Upper lobe of right lung (tissue), 1 donor: Measurements from ENCODE around the gene UIMC1. TPM values are rescaled to one million over a fixed set of nuclear protein-coding genes. Genes with fewer than 3 reads are reported as not detected.
"Not testable (repeated sequence)": the region's sequence is repeated elsewhere in the genome, so short reads cannot be mapped to it uniquely, and the experiment has no call there.

Experiments used
- ATAC-seq: fragments of 200-7000 bp; cut with Tn5 transposase; one replicate; pipeline ENCODE4 v1.9.1; 2020; ENCODE audit warnings: mild to moderate bottlenecking, moderate library complexity
- DNase-seq: peaks from one replicate; pipeline ENCODE4 v3.0.0-alpha.2; 2020
- H3K27ac ChIP-seq: fragments of 200-600 bp; one replicate; pipeline ENCODE4 v1.8.0; 2022
- H3K27me3 ChIP-seq: fragments of 200-600 bp; one replicate; pipeline ENCODE4 v1.8.0; 2022; ENCODE audit warnings: mild to moderate bottlenecking
- H3K36me3 ChIP-seq: fragments of 200-600 bp; one replicate; pipeline ENCODE4 v1.8.0; 2022
- H3K4me1 ChIP-seq: fragments of 200-600 bp; one replicate; pipeline ENCODE4 v1.8.0; 2022
- H3K4me3 ChIP-seq: fragments of 200-600 bp; one replicate; pipeline ENCODE4 v1.8.0; 2022; ENCODE audit warnings: mild to moderate bottlenecking
- H3K9me3 ChIP-seq: fragments of 200-600 bp; one replicate; pipeline ENCODE4 v1.8.0; 2022
- intact Hi-C: fragments of 100-400 bp; cut with DNase I; formaldehyde crosslinking; loops from one replicate; pipeline ENCODE4 v1.11.0; 2022
- total RNA-seq: library from RNA; stranded (reverse); fragmentation: NEBNext Ultra II Directional; extraction: Animal tissue kit (Norgen Biotek cat#: 25700); gene quantifications from one replicate; pipeline ENCODE4 v1.2.1, GENCODE V29; 2021
- TF ChIP-seq, protein P1 (sequence below): fragments of 200-600 bp; IDR thresholded peaks from one replicate; pipeline ENCODE4 v1.8.0; 2022; ENCODE audit warnings: antibody characterized with exemption
- donor health status: DM: no; HTN: yes; CAD: no; lungs with severe emphysema.

Gene UIMC1
- total RNA-seq, 1 donor from 2014 or later = 35.4 TPM

GRCh38 chr5:176873541-176874172, 132.9 kb downstream of the UIMC1 start:
- Histone ChIP-seq H3K9me3 (no peaks in the 10 kb centered on the region), H3K4me3 (no peak overlapping the region), H3K4me1 (no peaks in the 10 kb centered on the region), H3K27ac (no peak overlapping the region), H3K36me3 (no peaks in the 10 kb centered on the region), H3K27me3 (peaks cover 19% of the 10 kb centered on the region)
- TF ChIP-seq, protein P1, sequence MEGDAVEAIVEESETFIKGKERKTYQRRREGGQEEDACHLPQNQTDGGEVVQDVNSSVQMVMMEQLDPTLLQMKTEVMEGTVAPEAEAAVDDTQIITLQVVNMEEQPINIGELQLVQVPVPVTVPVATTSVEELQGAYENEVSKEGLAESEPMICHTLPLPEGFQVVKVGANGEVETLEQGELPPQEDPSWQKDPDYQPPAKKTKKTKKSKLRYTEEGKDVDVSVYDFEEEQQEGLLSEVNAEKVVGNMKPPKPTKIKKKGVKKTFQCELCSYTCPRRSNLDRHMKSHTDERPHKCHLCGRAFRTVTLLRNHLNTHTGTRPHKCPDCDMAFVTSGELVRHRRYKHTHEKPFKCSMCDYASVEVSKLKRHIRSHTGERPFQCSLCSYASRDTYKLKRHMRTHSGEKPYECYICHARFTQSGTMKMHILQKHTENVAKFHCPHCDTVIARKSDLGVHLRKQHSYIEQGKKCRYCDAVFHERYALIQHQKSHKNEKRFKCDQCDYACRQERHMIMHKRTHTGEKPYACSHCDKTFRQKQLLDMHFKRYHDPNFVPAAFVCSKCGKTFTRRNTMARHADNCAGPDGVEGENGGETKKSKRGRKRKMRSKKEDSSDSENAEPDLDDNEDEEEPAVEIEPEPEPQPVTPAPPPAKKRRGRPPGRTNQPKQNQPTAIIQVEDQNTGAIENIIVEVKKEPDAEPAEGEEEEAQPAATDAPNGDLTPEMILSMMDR = no peak
- DNase-seq = no peak
- ATAC-seq = no peak
- intact Hi-C loops = no loop called here

GRCh38 chr5:176873011-176873410, 133.6 kb downstream of the UIMC1 start:
- H3K9me3 ChIP-seq, ATAC-seq, H3K4me1 ChIP-seq, intact Hi-C loops, H3K4me3 ChIP-seq, H3K36me3 ChIP-seq, H3K27ac ChIP-seq, DNase-seq: not testable (repeated sequence)
- H3K27me3 ChIP-seq = peaks cover 13% of the 10 kb centered on the region

DNA sequence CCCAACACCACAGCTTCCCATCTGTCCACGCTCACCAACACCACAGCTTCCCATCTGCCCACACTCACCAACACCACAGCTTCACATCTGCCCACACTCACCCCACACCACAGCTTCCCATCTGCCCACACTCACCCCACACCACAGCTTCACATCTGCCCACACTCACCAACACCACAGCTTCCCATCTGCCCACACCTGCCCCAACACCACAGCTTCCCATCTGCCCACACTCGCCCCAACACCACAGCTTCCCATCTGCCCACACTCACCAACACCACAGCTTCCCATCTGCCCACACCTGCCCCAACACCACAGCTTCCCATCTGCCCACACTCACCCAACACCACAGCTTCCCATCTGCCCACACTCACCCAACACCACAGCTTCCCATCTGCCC, 134.0 kb downstream of the UIMC1 start:
- H3K4me3 ChIP-seq, H3K36me3 ChIP-seq, H3K4me1 ChIP-seq, intact Hi-C loops, H3K27ac ChIP-seq, H3K27me3 ChIP-seq, DNase-seq, H3K9me3 ChIP-seq, ATAC-seq: not testable (repeated sequence)

- H3K27ac ChIP-seq, DNase-seq, intact Hi-C loops, H3K4me1 ChIP-seq, H3K4me3 ChIP-seq, ATAC-seq, H3K36me3 ChIP-seq, H3K9me3 ChIP-seq: not testable (repeated sequence)
- H3K27me3 ChIP-seq = peaks cover 20% of the 10 kb centered on the region
Observed at GRCh38 chr5:176870644-176871043, 135.9 kb downstream of the UIMC1 start.

- intact Hi-C loops = no loop called here
- TF ChIP-seq, protein P1 = no peak
- no peaks in the 10 kb centered on the region for H3K9me3 ChIP-seq
- peaks cover 25% of the 10 kb centered on the region for H3K27me3 ChIP-seq
- H3K4me1 ChIP-seq = no peaks in the 10 kb centered on the region
- H3K36me3 ChIP-seq = no peaks in the 10 kb centered on the region
- no peak overlapping the region for H3K27ac ChIP-seq
- ATAC-seq = peak; percentile 31
- no peak for DNase-seq
- no peak overlapping the region for H3K4me3 ChIP-seq
Observed at GRCh38 chr5:176870110-176870591, 136.4 kb downstream of the UIMC1 start.

DNA sequence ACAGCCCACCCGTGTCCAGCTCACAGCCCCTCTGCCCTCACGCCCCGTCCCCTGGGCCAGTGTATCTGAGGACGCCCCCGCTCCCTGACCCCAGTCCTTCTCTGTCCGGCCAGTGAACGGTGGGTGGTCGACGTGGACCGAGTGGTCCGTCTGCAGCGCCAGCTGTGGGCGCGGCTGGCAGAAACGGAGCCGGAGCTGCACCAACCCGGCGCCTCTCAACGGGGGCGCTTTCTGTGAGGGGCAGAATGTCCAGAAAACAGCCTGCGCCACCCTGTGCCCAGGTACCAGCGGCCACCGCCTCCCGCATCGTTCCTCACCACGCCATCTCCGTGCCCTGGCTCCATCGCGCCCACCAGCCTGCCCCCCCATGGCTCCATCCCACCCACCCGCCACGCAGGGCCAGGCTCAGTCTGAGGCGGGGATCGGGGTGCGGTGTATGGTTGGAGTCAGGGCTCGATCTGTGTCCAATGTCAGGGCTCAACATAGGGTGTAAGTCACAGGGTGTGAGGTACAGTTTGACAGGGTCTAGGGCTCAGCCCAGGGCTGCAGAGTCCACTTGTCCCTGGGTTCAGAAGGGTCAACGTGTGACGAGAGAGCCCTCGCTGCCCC, 137.0 kb downstream of the UIMC1 start:
- Histone ChIP-seq H3K27me3 (peaks cover 30% of the 10 kb centered on the region), H3K9me3 (no peaks in the 10 kb centered on the region), H3K36me3 (no peaks in the 10 kb centered on the region), H3K4me3 (no peak overlapping the region), H3K4me1 (no peaks in the 10 kb centered on the region), H3K27ac (no peak overlapping the region)
- intact Hi-C loops = no loop called here
- ATAC-seq = no peak
- DNase-seq = no peak
- TF ChIP-seq, protein P1 = no peak

- H3K9me3 ChIP-seq = no peaks in the 10 kb centered on the region
- H3K27ac ChIP-seq = no peak overlapping the region
- intact Hi-C loops = no loop called here
- ATAC-seq = no peak
- DNase-seq = no peak
- TF ChIP-seq, protein P1 = no peak
- H3K36me3 ChIP-seq = no peaks in the 10 kb centered on the region
- H3K4me1 ChIP-seq = no peaks in the 10 kb centered on the region
- H3K4me3 ChIP-seq = no peak overlapping the region
- H3K27me3 ChIP-seq = peaks cover 37% of the 10 kb centered on the region
Observed at GRCh38 chr5:176868731-176869130, 137.8 kb downstream of the UIMC1 start.
